DND-41 (cell line): Measurements from ENCODE around the gene SEC22A.

Source experiments
- ATAC-seq: fragments of 200-7000 bp; cut with Tn5 transposase; 3 replicates; pipeline ENCODE4 v1.9.1; 2021; ENCODE audit warnings: low read depth; ENCODE audit not compliant: insufficient read depth
- DNase-seq: peaks from one replicate; pipeline ENCODE4 v3.0.0-alpha.2; 2020
- H2AFZ ChIP-seq: 2 replicates; pipeline ENCODE4 v1.6.0; 2012; ENCODE audit warnings: low read depth, low read length
- H3K27ac ChIP-seq: 2 replicates; pipeline ENCODE4 v1.5.1; 2012; ENCODE audit warnings: low read length, inconsistent platforms
- H3K27me3 ChIP-seq: fragments of 200-600 bp; sonication (generic); 2 replicates; pipeline ENCODE4 v1.6.0; 2012; ENCODE audit warnings: low read length, mild to moderate bottlenecking, inconsistent platforms; ENCODE audit not compliant: insufficient read depth, poor library complexity
- H3K36me3 ChIP-seq: 2 replicates; pipeline ENCODE4 v1.5.1; 2012; ENCODE audit warnings: low read length, inconsistent platforms; ENCODE audit not compliant: insufficient read depth
- H3K4me1 ChIP-seq: 2 replicates; pipeline ENCODE4 v1.5.1; 2012; ENCODE audit warnings: mild to moderate bottlenecking, low read length; ENCODE audit not compliant: insufficient read depth
- H3K4me2 ChIP-seq: 2 replicates; pipeline ENCODE4 v1.6.0; 2012; ENCODE audit warnings: mild to moderate bottlenecking, moderate library complexity, low read length, inconsistent platforms; ENCODE audit not compliant: insufficient read depth
- H3K4me3 ChIP-seq, 2 experiments: fragments of 200-600 bp in 1 of 2; shearing (Covaris generic) in 1 of 2; 2 replicates each; pipeline ENCODE4 v1.5.1; 2012 to 2016; ENCODE audit warnings: inconsistent platforms in 2 of 2, low read length in 2 of 2, mild to moderate bottlenecking in 2 of 2, low read depth in 1 of 2, moderate library complexity in 1 of 2
- H3K79me2 ChIP-seq: 2 replicates; pipeline ENCODE4 v1.6.0; 2012; ENCODE audit warnings: low read length, inconsistent platforms; ENCODE audit not compliant: insufficient read depth
- H3K9ac ChIP-seq: 2 replicates; pipeline ENCODE4 v1.6.0; 2012; ENCODE audit warnings: low read depth, mild to moderate bottlenecking, inconsistent platforms, low read length, moderate library complexity
- H3K9me3 ChIP-seq: 2 replicates; pipeline ENCODE4 v1.5.1; 2012; ENCODE audit warnings: low read length, moderate library complexity, mild to moderate bottlenecking, inconsistent platforms; ENCODE audit not compliant: insufficient read depth, severe bottlenecking
- H4K20me1 ChIP-seq: 2 replicates; pipeline ENCODE4 v1.6.0; 2012; ENCODE audit warnings: low read length; ENCODE audit not compliant: insufficient read depth
- EZH2 ChIP-seq: IDR thresholded peaks from 3 replicates; pipeline ENCODE4 v1.6.1; 2012; ENCODE audit warnings: borderline replicate concordance, low read depth, mild to moderate bottlenecking, moderate library complexity, low read length, inconsistent platforms; ENCODE audit not compliant: severe bottlenecking
- TF ChIP-seq, protein P1 (sequence below): IDR thresholded peaks from 2 replicates; pipeline ENCODE4 v1.5.1; 2012; ENCODE audit warnings: borderline replicate concordance, low read length, moderate library complexity, mild to moderate bottlenecking; ENCODE audit not compliant: poor library complexity, severe bottlenecking; ENCODE audit errors: extremely low read depth

SEC22A gene

DNA sequence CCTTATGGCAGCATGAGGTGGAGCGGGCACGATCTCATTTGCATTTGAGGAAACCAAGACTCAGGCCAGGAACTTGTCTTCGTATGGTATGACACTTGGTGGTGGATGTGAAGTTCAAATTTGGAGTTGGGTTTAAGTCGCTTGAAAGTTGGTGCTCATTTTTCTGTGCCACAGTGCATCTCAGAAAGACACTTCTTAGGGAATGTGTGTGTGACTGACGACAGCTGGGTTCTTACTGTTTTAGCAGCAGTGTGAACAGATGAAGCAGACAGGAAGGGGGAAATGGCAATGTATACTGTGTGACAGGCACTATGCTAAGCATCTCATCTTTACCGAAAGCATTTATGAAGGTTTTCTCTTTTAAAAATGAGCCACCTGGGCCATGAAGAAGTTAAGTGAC is 75.4 kb downstream of the SEC22A start:
- H3K27me3 ChIP-seq: no peaks in the 10 kb centered on the region
- H3K27ac ChIP-seq: no peak overlapping the region
- no peak for DNase-seq
- no peak overlapping the region for H3K4me3 ChIP-seq
- TF ChIP-seq, protein P1, sequence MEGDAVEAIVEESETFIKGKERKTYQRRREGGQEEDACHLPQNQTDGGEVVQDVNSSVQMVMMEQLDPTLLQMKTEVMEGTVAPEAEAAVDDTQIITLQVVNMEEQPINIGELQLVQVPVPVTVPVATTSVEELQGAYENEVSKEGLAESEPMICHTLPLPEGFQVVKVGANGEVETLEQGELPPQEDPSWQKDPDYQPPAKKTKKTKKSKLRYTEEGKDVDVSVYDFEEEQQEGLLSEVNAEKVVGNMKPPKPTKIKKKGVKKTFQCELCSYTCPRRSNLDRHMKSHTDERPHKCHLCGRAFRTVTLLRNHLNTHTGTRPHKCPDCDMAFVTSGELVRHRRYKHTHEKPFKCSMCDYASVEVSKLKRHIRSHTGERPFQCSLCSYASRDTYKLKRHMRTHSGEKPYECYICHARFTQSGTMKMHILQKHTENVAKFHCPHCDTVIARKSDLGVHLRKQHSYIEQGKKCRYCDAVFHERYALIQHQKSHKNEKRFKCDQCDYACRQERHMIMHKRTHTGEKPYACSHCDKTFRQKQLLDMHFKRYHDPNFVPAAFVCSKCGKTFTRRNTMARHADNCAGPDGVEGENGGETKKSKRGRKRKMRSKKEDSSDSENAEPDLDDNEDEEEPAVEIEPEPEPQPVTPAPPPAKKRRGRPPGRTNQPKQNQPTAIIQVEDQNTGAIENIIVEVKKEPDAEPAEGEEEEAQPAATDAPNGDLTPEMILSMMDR: no peak
- TF ChIP-seq EZH2: no peak
- no peak overlapping the region for H3K9ac ChIP-seq
- H3K4me1 ChIP-seq: no peaks in the 10 kb centered on the region
- no peaks in the 10 kb centered on the region for H3K36me3 ChIP-seq
- ATAC-seq: no peak
- no peak overlapping the region for H3K4me2 ChIP-seq
- no peaks in the 10 kb centered on the region; the same call in 1 of the 2 replicates for H4K20me1 ChIP-seq
- no peaks in the 10 kb centered on the region for H3K79me2 ChIP-seq
- H2AFZ ChIP-seq: no peak overlapping the region
- no peaks in the 10 kb centered on the region for H3K9me3 ChIP-seq

DNA sequence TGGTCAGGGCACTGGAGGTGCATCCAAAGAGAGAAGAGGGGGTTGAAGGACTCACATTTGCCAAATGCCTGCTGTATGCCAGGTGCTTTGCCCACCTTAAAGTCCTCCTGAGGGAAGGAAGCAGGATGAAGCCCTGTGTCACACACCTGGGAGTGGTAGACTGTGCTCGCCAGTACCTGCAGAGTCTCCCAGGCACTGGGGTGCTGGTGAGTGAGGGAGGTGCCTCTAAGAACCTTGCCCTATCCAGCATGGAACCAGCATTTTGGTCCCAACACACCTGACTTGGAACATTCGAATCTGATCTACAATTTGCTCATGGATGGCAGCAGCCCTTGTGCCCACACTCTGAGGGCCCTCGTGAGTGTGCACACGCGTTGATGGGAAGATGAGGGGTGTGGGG is 76.7 kb downstream of the SEC22A start:
- Histone ChIP-seq H3K79me2 (no peaks in the 10 kb centered on the region), H3K4me2 (no peak overlapping the region), H4K20me1 (no peaks in the 10 kb centered on the region; the same call in 1 of the 2 replicates), H3K27me3 (no peaks in the 10 kb centered on the region), H2AFZ (no peak overlapping the region), H3K4me3 (no peak overlapping the region), H3K36me3 (no peaks in the 10 kb centered on the region), H3K9ac (no peak overlapping the region), H3K27ac (no peak overlapping the region), H3K4me1 (no peaks in the 10 kb centered on the region), H3K9me3 (no peaks in the 10 kb centered on the region)
- no peak for TF ChIP-seq EZH2
- TF ChIP-seq, protein P1: no peak
- ATAC-seq (no peak), DNase-seq (no peak)

DNA sequence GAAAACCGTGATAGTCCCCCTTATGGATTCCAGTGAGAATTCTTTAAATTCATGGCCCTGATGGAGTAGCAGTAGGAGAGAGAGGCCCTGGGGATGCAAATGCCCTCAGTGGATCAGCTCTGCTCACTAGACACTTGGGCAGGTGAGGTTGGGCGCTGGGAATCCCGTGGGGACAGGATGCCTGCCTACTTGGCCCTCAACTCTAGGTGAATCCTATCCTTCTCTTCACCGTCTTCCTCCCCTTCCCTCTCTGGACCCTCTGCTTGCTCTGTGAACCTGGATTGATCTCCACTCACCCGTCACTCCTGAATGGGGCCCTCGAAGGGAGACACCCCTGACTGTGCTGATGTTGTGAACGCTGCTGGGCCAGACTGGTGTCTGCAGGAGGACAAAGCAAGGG is 77.4 kb downstream of the SEC22A start:
- DNase-seq (no peak), ATAC-seq (no peak)
- no peak overlapping the region for H3K4me3 ChIP-seq
- no peak overlapping the region for H3K27ac ChIP-seq
- H2AFZ ChIP-seq: no peak overlapping the region
- no peaks in the 10 kb centered on the region for H3K36me3 ChIP-seq
- no peak overlapping the region for H3K9ac ChIP-seq
- H3K4me1 ChIP-seq: no peaks in the 10 kb centered on the region
- TF ChIP-seq, protein P1: no peak
- no peak for TF ChIP-seq EZH2
- no peaks in the 10 kb centered on the region; the same call in 1 of the 2 replicates for H4K20me1 ChIP-seq
- H3K4me2 ChIP-seq: no peak overlapping the region
- H3K27me3 ChIP-seq: no peaks in the 10 kb centered on the region
- H3K79me2 ChIP-seq: no peaks in the 10 kb centered on the region
- no peaks in the 10 kb centered on the region for H3K9me3 ChIP-seq

DNA sequence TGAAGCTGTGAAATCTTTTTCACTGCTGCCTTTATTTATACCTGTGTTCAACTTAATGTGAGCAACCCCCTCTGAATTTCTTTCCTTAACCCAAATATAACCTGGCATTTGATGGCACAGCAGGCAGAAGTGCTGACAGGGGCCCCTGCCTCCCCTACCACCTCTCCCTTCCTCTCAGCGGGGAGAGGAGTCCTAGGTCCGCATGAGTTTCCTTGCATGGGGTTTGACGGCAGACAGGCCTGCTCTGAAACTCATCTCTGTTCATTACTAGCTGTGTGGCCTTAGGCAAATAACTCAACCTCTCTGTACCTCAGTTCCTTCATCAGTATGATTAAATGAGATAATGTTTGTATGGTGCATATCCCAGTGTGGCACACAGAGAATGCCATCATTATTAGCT is 79.7 kb downstream of the SEC22A start:
- Histone ChIP-seq H3K4me3 (no peak overlapping the region), H3K36me3 (no peaks in the 10 kb centered on the region), H3K79me2 (no peaks in the 10 kb centered on the region), H3K9me3 (no peaks in the 10 kb centered on the region), H3K27me3 (no peaks in the 10 kb centered on the region), H4K20me1 (peaks cover 10% of the 10 kb centered on the region), H3K9ac (no peak overlapping the region), H3K4me2 (no peak overlapping the region), H3K4me1 (no peaks in the 10 kb centered on the region), H3K27ac (no peak overlapping the region), H2AFZ (no peak overlapping the region)
- TF ChIP-seq, protein P1: no peak
- TF ChIP-seq EZH2: no peak
- DNase-seq (no peak), ATAC-seq (no peak)
